ENCODE results near the gene FGF14.

The FGF14 gene

DNA sequence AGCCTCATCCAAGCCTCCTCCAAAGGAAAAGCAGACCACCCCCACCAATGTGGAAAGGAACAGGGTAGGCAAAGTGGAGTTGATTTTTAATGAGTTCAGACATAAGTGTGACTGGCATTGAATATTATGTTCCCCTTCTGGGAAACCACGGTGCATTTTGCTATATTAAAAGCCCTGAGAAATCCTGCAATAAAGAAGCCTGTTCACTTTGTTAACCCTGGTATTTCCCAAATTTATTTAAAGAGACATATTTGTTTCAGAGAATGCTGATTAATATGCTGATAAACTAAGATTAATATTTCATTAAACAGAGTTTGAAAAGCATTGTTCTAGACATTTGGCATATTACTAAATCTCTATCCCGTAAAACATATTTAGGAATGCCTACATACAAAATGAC, 151.4 kb downstream of the FGF14 start:
- Histone ChIP-seq H3K9ac (no peak overlapping the region), H3K79me2 (no peaks in the 10 kb centered on the region), H3K27me3 (ENCODE audit: control insufficient read depth, insufficient read depth, low read length) (no peaks in the 10 kb centered on the region), H3K36me3 (ENCODE audit: control insufficient read depth, insufficient read depth, low read length) (no peaks in the 10 kb centered on the region), H3K4me2 (ENCODE audit: low read length) (no peak overlapping the region), H3K4me3 (ENCODE audit: low read depth, low read length) (no peak overlapping the region), H3K9me3 (ENCODE audit: control insufficient read depth, low read length) (no peaks in the 10 kb centered on the region), H3K4me1 (no peaks in the 10 kb centered on the region), H3K27ac (no peak overlapping the region), H2AFZ (no peak overlapping the region)
- TF ChIP-seq, protein P1, sequence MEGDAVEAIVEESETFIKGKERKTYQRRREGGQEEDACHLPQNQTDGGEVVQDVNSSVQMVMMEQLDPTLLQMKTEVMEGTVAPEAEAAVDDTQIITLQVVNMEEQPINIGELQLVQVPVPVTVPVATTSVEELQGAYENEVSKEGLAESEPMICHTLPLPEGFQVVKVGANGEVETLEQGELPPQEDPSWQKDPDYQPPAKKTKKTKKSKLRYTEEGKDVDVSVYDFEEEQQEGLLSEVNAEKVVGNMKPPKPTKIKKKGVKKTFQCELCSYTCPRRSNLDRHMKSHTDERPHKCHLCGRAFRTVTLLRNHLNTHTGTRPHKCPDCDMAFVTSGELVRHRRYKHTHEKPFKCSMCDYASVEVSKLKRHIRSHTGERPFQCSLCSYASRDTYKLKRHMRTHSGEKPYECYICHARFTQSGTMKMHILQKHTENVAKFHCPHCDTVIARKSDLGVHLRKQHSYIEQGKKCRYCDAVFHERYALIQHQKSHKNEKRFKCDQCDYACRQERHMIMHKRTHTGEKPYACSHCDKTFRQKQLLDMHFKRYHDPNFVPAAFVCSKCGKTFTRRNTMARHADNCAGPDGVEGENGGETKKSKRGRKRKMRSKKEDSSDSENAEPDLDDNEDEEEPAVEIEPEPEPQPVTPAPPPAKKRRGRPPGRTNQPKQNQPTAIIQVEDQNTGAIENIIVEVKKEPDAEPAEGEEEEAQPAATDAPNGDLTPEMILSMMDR (IDR thresholded peaks at IDR 0.05): no peak

DNA sequence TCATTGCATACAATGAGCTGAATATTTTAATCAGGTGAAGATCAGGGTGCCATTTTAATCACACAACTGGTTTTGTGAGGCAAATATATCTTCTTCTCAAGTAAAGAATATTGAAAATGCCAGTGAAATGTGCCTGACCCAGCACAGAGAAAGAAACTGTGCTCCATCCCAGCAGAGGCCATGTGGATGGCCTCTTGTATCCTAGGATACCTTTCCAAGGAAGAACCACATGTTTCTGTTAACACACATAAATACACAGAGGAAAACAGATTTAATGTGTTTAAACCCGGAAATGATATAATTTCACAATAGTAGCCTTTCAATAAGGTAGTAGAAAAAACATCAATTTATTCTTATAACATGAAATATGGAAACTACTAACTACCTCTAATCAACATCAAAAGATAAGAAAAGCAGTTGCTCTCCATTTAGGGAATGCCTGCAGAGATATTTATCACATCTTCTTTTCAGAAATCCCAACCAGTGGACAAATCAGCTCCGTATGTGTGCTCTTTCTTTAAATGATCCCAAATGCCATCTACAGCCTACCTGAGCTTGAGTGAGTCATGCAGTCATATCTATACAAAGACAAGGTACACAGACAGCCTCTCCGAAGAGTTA, 157.1 kb downstream of the FGF14 start:
- Histone ChIP-seq H3K27me3 (ENCODE audit: control insufficient read depth, insufficient read depth, low read length) (no peaks in the 10 kb centered on the region), H2AFZ (no peak overlapping the region), H3K9me3 (ENCODE audit: control insufficient read depth, low read length) (no peaks in the 10 kb centered on the region), H3K36me3 (ENCODE audit: control insufficient read depth, insufficient read depth, low read length) (no peaks in the 10 kb centered on the region), H3K79me2 (no peaks in the 10 kb centered on the region), H3K4me1 (no peaks in the 10 kb centered on the region), H3K9ac (no peak overlapping the region), H3K4me3 (ENCODE audit: low read depth, low read length) (no peak overlapping the region), H3K27ac (no peak overlapping the region), H3K4me2 (ENCODE audit: low read length) (no peak overlapping the region)
- TF ChIP-seq, protein P1 (IDR thresholded peaks at IDR 0.05): no peak

DNA sequence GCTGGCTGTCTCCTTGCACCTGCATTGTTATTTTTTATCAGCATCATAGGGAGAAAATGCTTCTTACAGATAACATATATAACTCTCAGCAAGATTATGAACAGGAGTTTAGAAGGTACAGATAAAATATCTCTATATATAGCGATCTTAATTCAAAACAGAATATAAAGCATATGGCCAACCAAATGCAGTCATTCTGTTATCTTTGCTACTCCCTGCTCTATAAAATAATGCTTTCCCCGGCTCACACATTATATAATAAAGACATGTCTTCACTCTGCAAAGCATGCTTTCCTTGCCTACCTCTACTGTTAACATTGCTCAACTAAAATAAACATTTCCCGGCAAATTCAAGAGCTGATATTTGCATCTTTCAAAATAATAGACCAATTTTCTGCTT, 161.7 kb downstream of the FGF14 start:
- TF ChIP-seq, protein P1 (IDR thresholded peaks at IDR 0.05): no peak
- Histone ChIP-seq H3K4me2 (ENCODE audit: low read length) (no peak overlapping the region), H3K27me3 (ENCODE audit: control insufficient read depth, insufficient read depth, low read length) (no peaks in the 10 kb centered on the region), H3K36me3 (ENCODE audit: control insufficient read depth, insufficient read depth, low read length) (no peaks in the 10 kb centered on the region), H2AFZ (no peak overlapping the region), H3K4me1 (no peaks in the 10 kb centered on the region), H3K79me2 (no peaks in the 10 kb centered on the region), H3K9ac (no peak overlapping the region), H3K4me3 (ENCODE audit: low read depth, low read length) (no peak overlapping the region), H3K9me3 (ENCODE audit: control insufficient read depth, low read length) (no peaks in the 10 kb centered on the region), H3K27ac (no peak overlapping the region)

DNA sequence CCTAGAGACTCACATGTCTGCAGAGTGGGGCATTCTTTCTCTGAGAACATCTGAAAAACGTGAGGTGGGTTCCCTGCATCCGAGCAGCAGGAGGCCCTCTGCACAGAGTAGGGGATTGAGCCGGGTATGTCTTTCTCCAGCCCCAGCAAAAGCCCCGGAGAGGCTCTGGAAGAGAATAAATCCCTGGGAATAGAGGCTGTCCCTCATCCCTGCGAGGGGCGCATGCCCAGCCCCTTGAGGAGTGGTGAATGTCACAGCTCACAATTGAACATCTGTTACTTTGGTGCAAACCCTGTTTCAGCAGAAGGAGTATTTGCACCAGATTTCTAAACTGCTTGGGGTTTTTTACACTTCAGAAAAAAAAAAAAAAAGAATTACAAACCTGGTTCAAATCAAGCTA, 164.6 kb downstream of the FGF14 start:
- Histone ChIP-seq H3K27me3 (ENCODE audit: control insufficient read depth, insufficient read depth, low read length) (no peaks in the 10 kb centered on the region), H3K79me2 (no peaks in the 10 kb centered on the region), H3K4me3 (ENCODE audit: low read depth, low read length) (no peak overlapping the region), H3K9ac (no peak overlapping the region), H3K4me1 (no peaks in the 10 kb centered on the region), H3K36me3 (ENCODE audit: control insufficient read depth, insufficient read depth, low read length) (no peaks in the 10 kb centered on the region), H3K27ac (no peak overlapping the region), H3K4me2 (ENCODE audit: low read length) (no peak overlapping the region), H3K9me3 (ENCODE audit: control insufficient read depth, low read length) (no peaks in the 10 kb centered on the region), H2AFZ (no peak overlapping the region)
- TF ChIP-seq, protein P1 (IDR thresholded peaks at IDR 0.05): no peak

DNA sequence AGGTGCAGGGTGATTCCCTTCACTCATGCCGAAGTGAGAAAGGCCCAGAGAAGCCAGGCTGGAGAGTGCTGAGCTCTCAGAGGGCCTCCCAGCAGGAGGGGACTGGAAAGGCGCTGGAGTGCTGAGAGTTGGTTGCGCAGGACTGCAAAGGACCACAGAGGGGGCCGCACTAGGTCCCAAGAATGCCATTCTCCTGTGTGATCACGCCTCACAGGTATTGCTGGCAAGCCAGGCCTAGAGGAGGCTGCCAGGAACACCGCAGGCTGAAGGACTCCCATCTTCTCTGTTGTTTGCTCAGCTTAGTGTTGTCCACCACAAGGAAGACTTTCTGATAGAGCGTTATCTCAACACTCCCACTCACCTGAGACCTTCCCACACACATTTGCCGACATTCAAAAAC, 165.0 kb downstream of the FGF14 start:
- H3K79me2 ChIP-seq: no peaks in the 10 kb centered on the region
- no peak overlapping the region for H3K4me3 ChIP-seq (ENCODE audit: low read depth, low read length)
- H3K9ac ChIP-seq: no peak overlapping the region
- H3K4me2 ChIP-seq (ENCODE audit: low read length): no peak overlapping the region
- H3K9me3 ChIP-seq (ENCODE audit: control insufficient read depth, low read length): no peaks in the 10 kb centered on the region
- H3K36me3 ChIP-seq (ENCODE audit: control insufficient read depth, insufficient read depth, low read length): no peaks in the 10 kb centered on the region
- TF ChIP-seq, protein P1 (IDR thresholded peaks at IDR 0.05): no peak
- no peaks in the 10 kb centered on the region for H3K27me3 ChIP-seq (ENCODE audit: control insufficient read depth, insufficient read depth, low read length)
- H2AFZ ChIP-seq: no peak overlapping the region
- no peak overlapping the region for H3K27ac ChIP-seq
- no peaks in the 10 kb centered on the region for H3K4me1 ChIP-seq
